ENCODE data around the gene PIH1D1. TPM values are rescaled to one million over a fixed set of nuclear protein-coding genes. Genes with fewer than 3 reads are reported as not detected.

The PIH1D1 gene
- total and polyA plus RNA-seq, 2 donors (not counting 3 experiments of a cell fraction or from before 2014, with no cell fraction given) = 83.2 to 86.9 TPM

DNA sequence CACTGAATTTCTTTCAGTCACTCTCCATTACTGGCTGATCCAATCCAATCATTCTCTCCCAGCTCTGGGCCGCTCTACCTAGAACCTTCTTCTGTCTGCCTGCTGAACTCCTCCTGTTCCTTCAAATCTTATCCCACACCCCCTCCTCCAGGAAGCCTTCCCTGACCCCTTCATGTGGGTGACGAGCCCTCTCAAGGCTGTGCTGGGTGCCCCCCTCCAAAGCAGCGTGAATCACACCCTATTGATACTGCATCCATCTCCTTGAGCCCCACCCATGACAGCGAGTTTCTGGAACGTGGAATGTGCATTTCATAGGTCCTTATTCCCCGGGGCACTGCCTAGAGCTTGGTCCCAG is 3.2 kb downstream of the PIH1D1 start:
- no peaks in the 10 kb centered on the region for H3K27me3 ChIP-seq (ENCODE audit: control insufficient read depth in 2 of 2, insufficient read depth in 2 of 2, low read length in 2 of 2)

DNA sequence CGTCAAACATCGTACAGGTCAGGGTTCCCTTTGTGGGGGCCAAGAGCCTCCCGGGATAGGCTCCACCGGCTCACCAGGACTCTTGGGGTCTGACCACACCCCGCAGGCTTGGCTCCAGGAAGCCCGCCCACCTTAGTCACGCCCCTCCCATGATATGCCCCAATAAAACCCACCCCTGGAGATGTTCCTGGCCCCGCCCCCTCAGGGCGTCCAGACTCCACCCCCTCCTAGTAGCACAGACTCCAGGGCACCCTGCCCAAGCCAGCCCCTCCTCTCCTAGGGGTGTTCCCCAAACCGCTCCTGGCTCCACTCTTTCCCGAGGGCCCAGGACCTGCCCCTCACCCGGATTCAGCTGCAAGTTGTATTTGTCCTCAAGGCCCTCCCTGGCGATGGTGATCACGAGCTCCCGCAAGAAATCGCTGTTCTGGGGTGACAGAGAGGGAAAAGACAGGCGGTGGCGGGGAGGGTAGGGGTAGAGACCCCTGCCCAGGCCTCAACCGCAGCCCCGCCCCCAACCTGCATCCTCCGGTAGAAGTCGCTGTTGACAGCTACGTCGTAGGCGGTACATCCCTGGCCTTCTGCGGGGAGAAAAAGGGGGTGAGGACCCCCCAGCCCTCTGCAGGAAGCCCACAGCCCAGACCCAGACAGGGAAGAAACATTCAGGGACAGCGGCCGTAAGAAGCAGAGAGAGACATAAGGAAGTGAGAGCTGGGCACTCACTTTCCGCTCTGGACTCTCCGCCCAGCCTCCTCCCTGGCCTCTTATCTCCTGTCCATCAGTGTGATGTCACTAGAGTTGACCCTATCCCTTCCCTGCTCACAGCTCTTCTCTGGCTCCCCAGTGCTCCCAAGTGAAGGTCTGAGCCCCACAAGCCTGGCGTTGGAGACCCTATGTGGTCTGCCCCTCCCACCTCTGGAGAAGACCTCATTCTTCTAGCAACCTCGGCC is 3.9 kb downstream of the PIH1D1 start:
- H3K4me2 ChIP-seq (ENCODE audit: insufficient read depth, low read length) = no peak overlapping the region
- H3K9me1 ChIP-seq (replicated peaks; ENCODE audit: control insufficient read depth, extremely low read depth, insufficient read depth, low read length) = no peaks in the 10 kb centered on the region
- TF ChIP-seq, protein P1, sequence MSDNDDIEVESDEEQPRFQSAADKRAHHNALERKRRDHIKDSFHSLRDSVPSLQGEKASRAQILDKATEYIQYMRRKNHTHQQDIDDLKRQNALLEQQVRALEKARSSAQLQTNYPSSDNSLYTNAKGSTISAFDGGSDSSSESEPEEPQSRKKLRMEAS (IDR thresholded peaks at IDR 0.05; ENCODE audit: insufficient read depth, insufficient read length) = no peak
- no peak for TF ChIP-seq MYC (IDR thresholded peaks at IDR 0.05; ENCODE audit: low read depth, low read length)
- TF ChIP-seq EZH2 (IDR thresholded peaks at IDR 0.05; ENCODE audit: borderline replicate concordance, low read depth, low read length, severe bottlenecking) = no peak
- TF ChIP-seq JUN (IDR thresholded peaks at IDR 0.05; ENCODE audit: borderline replicate concordance, insufficient read depth, insufficient read length, low read depth) = no peak
- no peak for TF ChIP-seq FOS (IDR thresholded peaks at IDR 0.05; ENCODE audit: borderline replicate concordance, insufficient read depth, low read length)
- no peak for TF ChIP-seq POLR2A (IDR thresholded peaks at IDR 0.05; ENCODE audit: low read depth, low read length)
- no peak for TF ChIP-seq POLR2AphosphoS5 (IDR thresholded peaks at IDR 0.05; ENCODE audit: insufficient read depth, low read depth, low read length)
- no peak for TF ChIP-seq GATA2 (IDR thresholded peaks at IDR 0.05; ENCODE audit: insufficient read depth, insufficient read length, low read depth, low read length)
- TF ChIP-seq, protein P2, sequence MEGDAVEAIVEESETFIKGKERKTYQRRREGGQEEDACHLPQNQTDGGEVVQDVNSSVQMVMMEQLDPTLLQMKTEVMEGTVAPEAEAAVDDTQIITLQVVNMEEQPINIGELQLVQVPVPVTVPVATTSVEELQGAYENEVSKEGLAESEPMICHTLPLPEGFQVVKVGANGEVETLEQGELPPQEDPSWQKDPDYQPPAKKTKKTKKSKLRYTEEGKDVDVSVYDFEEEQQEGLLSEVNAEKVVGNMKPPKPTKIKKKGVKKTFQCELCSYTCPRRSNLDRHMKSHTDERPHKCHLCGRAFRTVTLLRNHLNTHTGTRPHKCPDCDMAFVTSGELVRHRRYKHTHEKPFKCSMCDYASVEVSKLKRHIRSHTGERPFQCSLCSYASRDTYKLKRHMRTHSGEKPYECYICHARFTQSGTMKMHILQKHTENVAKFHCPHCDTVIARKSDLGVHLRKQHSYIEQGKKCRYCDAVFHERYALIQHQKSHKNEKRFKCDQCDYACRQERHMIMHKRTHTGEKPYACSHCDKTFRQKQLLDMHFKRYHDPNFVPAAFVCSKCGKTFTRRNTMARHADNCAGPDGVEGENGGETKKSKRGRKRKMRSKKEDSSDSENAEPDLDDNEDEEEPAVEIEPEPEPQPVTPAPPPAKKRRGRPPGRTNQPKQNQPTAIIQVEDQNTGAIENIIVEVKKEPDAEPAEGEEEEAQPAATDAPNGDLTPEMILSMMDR (IDR thresholded peaks at IDR 0.05; ENCODE audit: extremely low read depth in 1 of 2, insufficient read depth in 1 of 2, low read depth in 1 of 2, low read length in 2 of 2) = no peak
- H3K27ac ChIP-seq (ENCODE audit: insufficient read depth, low read depth, low read length) = no peak overlapping the region
- intact Hi-C loops (cut with micrococcal nuclease) = no loop called here
- FAIRE-seq (no peak), DNase-seq (ENCODE audit: low read depth, low spot score) (peak; percentile 17)
- CTCF ChIA-PET = no interaction called here
- H3K36me3 ChIP-seq (ENCODE audit: control insufficient read depth in 2 of 2, extremely low read depth in 1 of 2, insufficient read depth in 2 of 2, low read length in 2 of 2) = peaks cover 0 to 4% of the 10 kb centered on the region in 2 experiments
- no peaks in the 10 kb centered on the region for H4K20me1 ChIP-seq (replicated peaks; ENCODE audit: control insufficient read depth, extremely low read depth, insufficient read depth, low read length)
- no peaks in the 10 kb centered on the region for H3K27me3 ChIP-seq (ENCODE audit: control insufficient read depth in 2 of 2, insufficient read depth in 2 of 2, low read length in 2 of 2)
- peaks cover 5% of the 10 kb centered on the region for H3K4me1 ChIP-seq (ENCODE audit: control insufficient read depth, extremely low read depth, insufficient read depth, low read length)
- POLR2A ChIA-PET = no interaction called here
- H3K79me2 ChIP-seq (ENCODE audit: control insufficient read depth, insufficient read depth, low read length) = peaks cover 10% of the 10 kb centered on the region
- dilution Hi-C loops (cut with MboI; ENCODE audit: extremely low pct_ligation_motif_present, low sequenced_read_pairs) = no loop called here
- no peaks in the 10 kb centered on the region for H3K9me3 ChIP-seq (replicated peaks; ENCODE audit: control insufficient read depth, insufficient read depth, low read length)
- H3K9ac ChIP-seq (replicated peaks; ENCODE audit: extremely low read depth, insufficient read depth, low read length) = no peak overlapping the region
- BruUV-seq (replicated peaks) = no TSS peak
- no peak overlapping the region for H2AFZ ChIP-seq (ENCODE audit: low read depth, low read length)
- H3K4me3 ChIP-seq (replicated peaks in 1 of 3; ENCODE audit: insufficient read depth in 1 of 3, low read depth in 1 of 3, low read length in 3 of 3) = no peak overlapping the region

More for the DNA sequence above, 3.2 kb downstream of the PIH1D1 start:
- ChIA-PET POLR2A (no interaction called here), CTCF (no interaction called here)
- H3K36me3 ChIP-seq (ENCODE audit: control insufficient read depth in 2 of 2, extremely low read depth in 1 of 2, insufficient read depth in 2 of 2, low read length in 2 of 2) = peaks cover 0 to 4% of the 10 kb centered on the region in 2 experiments
- no peak overlapping the region for H3K4me2 ChIP-seq (ENCODE audit: insufficient read depth, low read length)
- DNase-seq (ENCODE audit: low read depth, low spot score) (no peak), FAIRE-seq (no peak)
- intact Hi-C loops (cut with micrococcal nuclease) (no loop called here), dilution Hi-C loops (cut with MboI; ENCODE audit: extremely low pct_ligation_motif_present, low sequenced_read_pairs) (no loop called here)
- no peaks in the 10 kb centered on the region for H4K20me1 ChIP-seq (replicated peaks; ENCODE audit: control insufficient read depth, extremely low read depth, insufficient read depth, low read length)
- no peaks in the 10 kb centered on the region for H3K9me1 ChIP-seq (replicated peaks; ENCODE audit: control insufficient read depth, extremely low read depth, insufficient read depth, low read length)
- BruUV-seq (replicated peaks) = no TSS peak
- H2AFZ ChIP-seq (ENCODE audit: low read depth, low read length) = no peak overlapping the region
- no peak overlapping the region for H3K9ac ChIP-seq (replicated peaks; ENCODE audit: extremely low read depth, insufficient read depth, low read length)
- no peaks in the 10 kb centered on the region for H3K9me3 ChIP-seq (replicated peaks; ENCODE audit: control insufficient read depth, insufficient read depth, low read length)
- no peak overlapping the region for H3K27ac ChIP-seq (ENCODE audit: insufficient read depth, low read depth, low read length)
- no peak overlapping the region for H3K4me3 ChIP-seq (replicated peaks in 1 of 3; ENCODE audit: insufficient read depth in 1 of 3, low read depth in 1 of 3, low read length in 3 of 3)
- H3K79me2 ChIP-seq (ENCODE audit: control insufficient read depth, insufficient read depth, low read length) = peaks cover 10% of the 10 kb centered on the region
- TF ChIP-seq MYC (IDR thresholded peaks at IDR 0.05; ENCODE audit: low read depth, low read length) (no peak), POLR2AphosphoS5 (IDR thresholded peaks at IDR 0.05; ENCODE audit: insufficient read depth, low read depth, low read length) (no peak), GATA2 (IDR thresholded peaks at IDR 0.05; ENCODE audit: insufficient read depth, insufficient read length, low read depth, low read length) (no peak), POLR2A (IDR thresholded peaks at IDR 0.05; ENCODE audit: low read depth, low read length) (no peak), FOS (IDR thresholded peaks at IDR 0.05; ENCODE audit: borderline replicate concordance, insufficient read depth, low read length) (no peak)
- peaks cover 5% of the 10 kb centered on the region for H3K4me1 ChIP-seq (ENCODE audit: control insufficient read depth, extremely low read depth, insufficient read depth, low read length)

Data from endothelial cell of umbilical vein (primary cell).